B cell (primary cell): Measurements from ENCODE around the gene PDILT. TPM values are rescaled to one million over a fixed set of nuclear protein-coding genes. Genes with fewer than 3 reads are reported as not detected.

Source experiments
- ATAC-seq: fragments of 200-7000 bp; cut with Tn5 transposase; one replicate; pipeline ENCODE4 v1.10.0; 2021; ENCODE audit warnings: low read depth, mild to moderate bottlenecking, moderate number of reproducible peaks, moderate library complexity
- CTCF ChIA-PET: fragments of 350-600 bp; sonication (Branson Sonifier 250); formaldehyde crosslinking; loops from one replicate; lab custom pipeline; 2021; ENCODE audit warnings: antibody characterized with exemption, inconsistent platforms; lab: Charles Lee
- POLR2A ChIA-PET: fragments of 350-600 bp; sonication (Branson Sonifier 250); formaldehyde crosslinking; loops from one replicate; lab custom pipeline; 2021; ENCODE audit warnings: antibody characterized with exemption; lab: Charles Lee
- DNase-seq: peaks from one replicate; pipeline ENCODE4 v3.0.0; 2013
- H2AFZ ChIP-seq: 2 replicates; pipeline ENCODE4 v1.6.1; 2012; ENCODE audit warnings: mild to moderate bottlenecking, low read depth, low read length; ENCODE audit not compliant: insufficient read depth, poor library complexity, severe bottlenecking
- H3K27ac ChIP-seq, 2 donors: 1 replicate in 1 of 2; 2 replicates in 1 of 2; pipeline ENCODE4 v1.5.1; 2012 to 2013; ENCODE audit warnings: low read length in 2 of 2, mild to moderate bottlenecking in 2 of 2, moderate library complexity in 1 of 2
- H3K27me3 ChIP-seq, 4 experiments: fragments of 200-600 bp in 1 of 4; sonication (generic) in 1 of 4; replicated peaks in 1 of 4; 1 replicate in 2 of 4; 2 replicates in 2 of 4; pipeline versions ENCODE4 v1.6.1 to v1.7.0; 2013 to 2016; ENCODE audit warnings: low read length in 3 of 4, mild to moderate bottlenecking in 2 of 4, mixed read lengths in 1 of 4, moderate library complexity in 1 of 4; ENCODE audit not compliant: insufficient read depth in 4 of 4, control insufficient read depth in 3 of 4; ENCODE audit errors: control extremely low read depth in 1 of 4
- H3K36me3 ChIP-seq, 2 experiments: replicated peaks in 1 of 2; 1 replicate in 1 of 2; 2 replicates in 1 of 2; pipeline versions ENCODE4 v1.6.1 to v1.7.1; 2013; ENCODE audit warnings: low read length in 1 of 2; ENCODE audit not compliant: insufficient read depth in 2 of 2, control insufficient read depth in 1 of 2; ENCODE audit errors: control extremely low read depth in 1 of 2, extremely low read depth in 1 of 2
- H3K4me1 ChIP-seq, 2 donors: fragments of 200-600 bp in 1 of 2; sonication (generic) in 1 of 2; 1 replicate in 1 of 2; 2 replicates in 1 of 2; pipeline versions ENCODE4 v1.5.1 to v1.6.1; 2013 to 2017; ENCODE audit warnings: low read length in 2 of 2; ENCODE audit not compliant: control insufficient read depth in 2 of 2, insufficient read depth in 2 of 2
- H3K4me2 ChIP-seq: replicated peaks from 2 replicates; pipeline ENCODE3; 2012; ENCODE audit warnings: mild to moderate bottlenecking, low read depth, low read length; ENCODE audit not compliant: poor library complexity, severe bottlenecking
- H3K4me3 ChIP-seq, 5 experiments: fragments of 200-600 bp in 1 of 5; sonication (generic) in 1 of 5; 1 replicate in 3 of 5; 2 replicates in 2 of 5; pipeline versions ENCODE4 v1.5.1 to v1.7.0; 2011 to 2016; ENCODE audit warnings: low read length in 4 of 5, mild to moderate bottlenecking in 4 of 5, low read depth in 2 of 5, control low read depth in 1 of 5, moderate library complexity in 1 of 5; ENCODE audit not compliant: insufficient read depth in 1 of 5; ENCODE audit errors: control extremely low read depth in 1 of 5, extremely low read depth in 1 of 5
- H3K79me2 ChIP-seq: fragments of 200-600 bp; sonication (generic); one replicate; pipeline ENCODE4 v1.6.0; 2016; ENCODE audit warnings: low read length; ENCODE audit not compliant: control insufficient read depth, insufficient read depth
- H3K9ac ChIP-seq: fragments of 200-600 bp; sonication (generic); 2 replicates; pipeline ENCODE4 v1.6.1; 2017; ENCODE audit warnings: mild to moderate bottlenecking, low read length, moderate library complexity
- H3K9me3 ChIP-seq, 3 donors: one replicate each; pipeline versions ENCODE4 v1.6.1 to v1.7.1; 2013; ENCODE audit warnings: low read length in 2 of 3; ENCODE audit not compliant: control insufficient read depth in 2 of 3, insufficient read depth in 1 of 3; ENCODE audit errors: control extremely low read depth in 1 of 3
- H4K20me1 ChIP-seq: 2 replicates; pipeline ENCODE4 v1.6.0; 2012; ENCODE audit warnings: mild to moderate bottlenecking, low read length; ENCODE audit not compliant: insufficient read depth, control insufficient read depth, poor library complexity, severe bottlenecking
- H3K27ac Mint-ChIP-seq: one replicate; pipeline ENCODE4 v1.8.0; 2021; ENCODE audit warnings: mixed read lengths
- H3K27me3 Mint-ChIP-seq: one replicate; pipeline ENCODE4 v1.8.0; 2021; ENCODE audit warnings: mixed read lengths
- H3K4me1 Mint-ChIP-seq: one replicate; pipeline ENCODE4 v1.8.0; 2021; ENCODE audit warnings: mixed read lengths
- H3K4me3 Mint-ChIP-seq: one replicate; pipeline ENCODE4 v1.8.0; 2021; ENCODE audit warnings: mixed read lengths
- H3K9me3 Mint-ChIP-seq: one replicate; pipeline ENCODE4 v1.8.0; 2022; ENCODE audit warnings: mixed read lengths; ENCODE audit not compliant: insufficient read depth
- EZH2 ChIP-seq: IDR thresholded peaks from 2 replicates; pipeline ENCODE4 v1.6.1; 2012; ENCODE audit warnings: borderline replicate concordance, low read depth, mild to moderate bottlenecking, moderate library complexity, low read length; ENCODE audit not compliant: insufficient read depth, poor library complexity, severe bottlenecking
- WGBS: methylation state at CpG from one replicate; pipeline ENCODE4 v1.1.5; 2013; ENCODE audit warnings: missing lambda C conversion rate; ENCODE audit not compliant: insufficient coverage; 5-methylcytosine and 5-hydroxymethylcytosine counted together
- intact Hi-C: fragments of 100-400 bp; cut with micrococcal nuclease; formaldehyde crosslinking; loops from one replicate; pipeline ENCODE4 v1.10.0; 2022
- polyA plus RNA-seq: library from polyadenylated mRNA; depleted of rRNA; stranded (reverse); fragments of >200 nt; gene quantifications from 2 replicates; pipeline ENCODE4 v1.2.3, GENCODE V29; 2012
- total RNA-seq, 2 donors: library from RNA; stranded (reverse); fragments of 120-200 nt in 1 of 2; gene quantifications; 1 replicate in 1 of 2; 2 replicates in 1 of 2; pipeline versions ENCODE4 v1.2.3 to v1.2.4, GENCODE V29; 2013 to 2022
- TF ChIP-seq, protein P1 (sequence below): fragments of 200-600 bp; IDR thresholded peaks from one replicate; pipeline ENCODE4 v1.8.0; 2022; ENCODE audit warnings: antibody characterized with exemption, mild to moderate bottlenecking

PDILT gene
- total and polyA plus RNA-seq, 2 donors (not counting 1 experiment from before 2014, with no cell fraction given): not detected

DNA sequence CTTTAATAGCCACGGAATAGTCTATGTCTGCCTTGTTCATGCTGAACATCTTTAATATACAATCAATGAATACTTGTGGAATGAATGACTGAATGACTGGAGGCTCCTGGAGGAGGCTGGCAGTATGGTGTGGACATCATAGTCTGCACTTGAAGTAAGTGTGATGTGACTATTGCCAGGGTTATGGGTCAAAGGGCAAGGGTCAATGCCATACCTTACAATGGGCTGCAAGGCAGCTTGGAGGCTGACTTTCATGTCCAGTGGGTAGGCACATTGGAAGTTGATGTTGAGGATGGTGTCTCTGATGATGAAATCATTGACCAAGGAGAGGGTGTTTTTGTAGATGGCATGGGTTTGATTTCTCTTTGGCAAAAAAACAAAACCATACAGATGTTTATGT is 85.1 kb downstream of the PDILT start:
- Histone ChIP-seq H2AFZ (no peak overlapping the region), H3K9me3 (peaks cover 0 to 2% (median 0%) of the 10 kb centered on the region in 3 donors), H3K27ac (no peak overlapping the region), H3K9ac (no peak overlapping the region), H3K4me1 (no peaks in the 10 kb centered on the region), H3K4me2 (no peak overlapping the region), H3K4me3 (no peak overlapping the region), H3K27me3 (no peaks in the 10 kb centered on the region), H3K79me2 (no peaks in the 10 kb centered on the region), H3K36me3 (no peaks in the 10 kb centered on the region), H4K20me1 (no peaks in the 10 kb centered on the region)
- H3K4me3 Mint-ChIP-seq: no peak overlapping the region
- TF ChIP-seq, protein P1, sequence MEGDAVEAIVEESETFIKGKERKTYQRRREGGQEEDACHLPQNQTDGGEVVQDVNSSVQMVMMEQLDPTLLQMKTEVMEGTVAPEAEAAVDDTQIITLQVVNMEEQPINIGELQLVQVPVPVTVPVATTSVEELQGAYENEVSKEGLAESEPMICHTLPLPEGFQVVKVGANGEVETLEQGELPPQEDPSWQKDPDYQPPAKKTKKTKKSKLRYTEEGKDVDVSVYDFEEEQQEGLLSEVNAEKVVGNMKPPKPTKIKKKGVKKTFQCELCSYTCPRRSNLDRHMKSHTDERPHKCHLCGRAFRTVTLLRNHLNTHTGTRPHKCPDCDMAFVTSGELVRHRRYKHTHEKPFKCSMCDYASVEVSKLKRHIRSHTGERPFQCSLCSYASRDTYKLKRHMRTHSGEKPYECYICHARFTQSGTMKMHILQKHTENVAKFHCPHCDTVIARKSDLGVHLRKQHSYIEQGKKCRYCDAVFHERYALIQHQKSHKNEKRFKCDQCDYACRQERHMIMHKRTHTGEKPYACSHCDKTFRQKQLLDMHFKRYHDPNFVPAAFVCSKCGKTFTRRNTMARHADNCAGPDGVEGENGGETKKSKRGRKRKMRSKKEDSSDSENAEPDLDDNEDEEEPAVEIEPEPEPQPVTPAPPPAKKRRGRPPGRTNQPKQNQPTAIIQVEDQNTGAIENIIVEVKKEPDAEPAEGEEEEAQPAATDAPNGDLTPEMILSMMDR: no peak
- TF ChIP-seq EZH2: no peak
- H3K27me3 Mint-ChIP-seq: peaks cover 19% of the 10 kb centered on the region
- ATAC-seq (no peak), DNase-seq (no peak)
- POLR2A ChIA-PET: no interaction called here
- CTCF ChIA-PET: no interaction called here
- WGBS: no CpG with 5 or more reads among the region's 1 CpG
- H3K9me3 Mint-ChIP-seq: no peaks in the 10 kb centered on the region
- no peak overlapping the region for H3K27ac Mint-ChIP-seq
- H3K4me1 Mint-ChIP-seq: no peaks in the 10 kb centered on the region
- intact Hi-C loops: no loop called here

DNA sequence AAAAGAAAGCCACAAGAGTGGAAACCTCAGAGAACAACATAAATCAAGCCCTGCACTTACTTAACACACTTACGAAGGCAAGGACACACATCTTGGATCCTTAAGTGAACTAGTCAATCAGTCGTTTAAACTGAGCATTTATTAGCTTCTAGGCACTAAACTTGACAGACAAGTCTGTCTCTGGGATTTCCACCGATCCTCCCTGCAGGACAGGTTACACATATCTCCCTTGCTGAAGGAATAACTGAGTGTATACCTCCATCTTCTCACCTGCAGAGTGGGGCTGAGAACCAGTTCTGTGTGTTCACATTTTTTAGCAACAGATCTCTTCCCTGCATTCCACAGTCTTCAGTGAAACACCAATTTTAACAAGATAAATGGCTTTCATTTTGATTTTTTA is 86.1 kb downstream of the PDILT start:
- H3K9ac ChIP-seq: no peak overlapping the region
- Mint-ChIP-seq H3K4me1 (no peaks in the 10 kb centered on the region), H3K27ac (no peak overlapping the region), H3K9me3 (peaks cover under 1% of the 10 kb centered on the region), H3K27me3 (peaks cover 19% of the 10 kb centered on the region), H3K4me3 (no peak overlapping the region)
- intact Hi-C loops: no loop called here
- H2AFZ ChIP-seq: no peak overlapping the region
- H3K36me3 ChIP-seq: no peaks in the 10 kb centered on the region
- CTCF ChIA-PET: no interaction called here
- no peak overlapping the region for H3K27ac ChIP-seq
- H3K4me3 ChIP-seq: no peak overlapping the region
- POLR2A ChIA-PET: no interaction called here
- H4K20me1 ChIP-seq: no peaks in the 10 kb centered on the region
- TF ChIP-seq EZH2: no peak
- TF ChIP-seq, protein P1: no peak
- H3K27me3 ChIP-seq: no peaks in the 10 kb centered on the region
- H3K79me2 ChIP-seq: no peaks in the 10 kb centered on the region
- no peak overlapping the region for H3K4me2 ChIP-seq
- WGBS: 59% methylated on average over 3 of the region's 3 CpGs
- ATAC-seq: no peak
- H3K4me1 ChIP-seq: no peaks in the 10 kb centered on the region
- no peak for DNase-seq
- H3K9me3 ChIP-seq: no peaks in the 10 kb centered on the region
